Adipocyte (in vitro differentiated cells): ENCODE results near the gene CCDC8.

ENCODE experiments used
- DNase-seq: peaks from one replicate; pipeline ENCODE4 v3.0.0-alpha.2; 2015; ENCODE audit warnings: low read depth
- H3K27me3 ChIP-seq: replicated peaks from 2 replicates; pipeline ENCODE4 v1.7.0; 2013; ENCODE audit warnings: mild to moderate bottlenecking, low read length, moderate library complexity; ENCODE audit not compliant: control insufficient read depth, insufficient read depth
- H3K36me3 ChIP-seq: 2 replicates; pipeline ENCODE4 v1.7.0; 2013; ENCODE audit warnings: low read length, mild to moderate bottlenecking, moderate library complexity; ENCODE audit not compliant: control insufficient read depth, insufficient read depth, severe bottlenecking
- H3K4me1 ChIP-seq: 2 replicates; pipeline ENCODE4 v1.7.0; 2013; ENCODE audit warnings: mild to moderate bottlenecking, low read length, moderate library complexity; ENCODE audit not compliant: control insufficient read depth, insufficient read depth
- H3K4me3 ChIP-seq: 2 replicates; pipeline ENCODE4 v1.7.0; 2013; ENCODE audit warnings: mild to moderate bottlenecking, low read length, moderate library complexity
- H3K9ac ChIP-seq: 2 replicates; pipeline ENCODE4 v1.7.0; 2013; ENCODE audit warnings: mild to moderate bottlenecking, low read length, moderate library complexity
- H3K9me3 ChIP-seq: 2 replicates; pipeline ENCODE4 v1.7.0; 2013; ENCODE audit warnings: mild to moderate bottlenecking, low read length, moderate library complexity; ENCODE audit not compliant: control insufficient read depth

CCDC8 gene

DNA sequence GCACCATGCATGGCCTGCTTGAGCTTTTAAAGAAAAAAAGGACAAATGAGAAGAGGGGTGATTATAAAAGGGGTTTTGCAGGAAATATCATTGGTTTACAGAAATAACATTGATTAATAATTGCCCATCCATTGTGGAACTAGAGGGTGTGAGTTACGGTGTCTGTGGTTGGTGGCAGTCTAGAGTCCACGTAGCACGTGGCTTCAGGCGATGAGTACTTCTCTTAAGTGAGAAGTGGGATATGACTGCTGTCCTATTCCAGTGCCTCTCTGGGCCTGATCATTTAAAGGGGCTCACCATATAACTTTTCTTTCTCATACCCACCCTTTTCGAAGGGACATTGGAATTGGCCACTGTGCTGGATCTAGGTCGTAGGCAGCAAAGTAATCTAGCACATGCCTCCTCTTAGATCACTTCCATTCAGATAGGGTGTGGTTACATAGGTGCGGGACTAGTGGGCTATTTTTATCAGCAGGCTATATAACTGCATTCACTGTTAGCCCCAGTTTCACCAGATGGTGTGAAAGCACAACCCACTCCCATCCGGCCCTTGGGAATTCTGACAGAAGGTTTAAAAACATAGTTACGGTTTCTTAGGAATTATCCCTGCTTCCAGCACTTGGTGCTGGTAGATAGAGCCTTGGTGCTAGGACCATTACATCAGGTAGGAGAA is 46.6 kb downstream of the CCDC8 start:
- no peak overlapping the region for H3K9ac ChIP-seq
- no peak overlapping the region for H3K4me3 ChIP-seq
- no peaks in the 10 kb centered on the region for H3K9me3 ChIP-seq
- peaks cover 54% of the 10 kb centered on the region for H3K36me3 ChIP-seq
- no peaks in the 10 kb centered on the region for H3K4me1 ChIP-seq
- H3K27me3 ChIP-seq: no peaks in the 10 kb centered on the region
- no peak for DNase-seq

DNA sequence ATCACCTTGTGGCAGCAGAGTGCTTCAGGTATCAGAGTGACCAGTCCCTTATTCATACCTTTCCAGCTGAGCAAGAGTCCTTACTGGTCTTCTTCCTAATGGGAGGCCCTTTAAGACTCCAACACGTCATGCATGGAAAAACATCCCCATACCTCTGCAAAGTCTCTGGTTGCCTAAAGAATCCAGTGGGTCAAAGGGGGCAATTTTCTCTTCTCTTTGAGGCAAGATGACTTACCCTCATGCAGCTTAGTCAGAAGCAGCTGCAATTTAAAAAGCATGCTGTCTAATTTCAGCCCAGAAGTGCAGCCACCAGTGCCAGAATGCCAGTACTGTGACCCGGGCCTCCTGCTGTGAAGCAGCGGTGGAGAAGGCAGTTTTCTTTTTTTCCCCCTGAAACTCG is 47.8 kb downstream of the CCDC8 start:
- H3K27me3 ChIP-seq: no peaks in the 10 kb centered on the region
- no peaks in the 10 kb centered on the region for H3K9me3 ChIP-seq
- H3K36me3 ChIP-seq: peaks cover 49% of the 10 kb centered on the region
- no peak overlapping the region for H3K9ac ChIP-seq
- H3K4me3 ChIP-seq: no peak overlapping the region
- DNase-seq: no peak
- H3K4me1 ChIP-seq: no peaks in the 10 kb centered on the region

- Histone ChIP-seq H3K4me1 (no peaks in the 10 kb centered on the region), H3K9me3 (no peaks in the 10 kb centered on the region), H3K9ac (no peak overlapping the region), H3K36me3 (peaks cover 44% of the 10 kb centered on the region), H3K27me3 (no peaks in the 10 kb centered on the region), H3K4me3 (no peak overlapping the region)
- DNase-seq: no peak
Measured at GRCh38 chr19:46364359-46364758, 49.0 kb downstream of the CCDC8 start.

- DNase-seq: no peak
- Histone ChIP-seq H3K27me3 (no peaks in the 10 kb centered on the region), H3K9ac (no peak overlapping the region), H3K4me1 (peaks cover 12% of the 10 kb centered on the region), H3K9me3 (no peaks in the 10 kb centered on the region), H3K36me3 (peaks cover 32% of the 10 kb centered on the region), H3K4me3 (no peak overlapping the region)
Measured at GRCh38 chr19:46361915-46362314, 51.4 kb downstream of the CCDC8 start.
